ENCODE data around the gene OR51G1. TPM values are rescaled to one million over a fixed set of nuclear protein-coding genes. Genes with fewer than 3 reads are reported as not detected.

Gene OR51G1
- total RNA-seq, 1 experiment from 2014 or later: not detected

DNA sequence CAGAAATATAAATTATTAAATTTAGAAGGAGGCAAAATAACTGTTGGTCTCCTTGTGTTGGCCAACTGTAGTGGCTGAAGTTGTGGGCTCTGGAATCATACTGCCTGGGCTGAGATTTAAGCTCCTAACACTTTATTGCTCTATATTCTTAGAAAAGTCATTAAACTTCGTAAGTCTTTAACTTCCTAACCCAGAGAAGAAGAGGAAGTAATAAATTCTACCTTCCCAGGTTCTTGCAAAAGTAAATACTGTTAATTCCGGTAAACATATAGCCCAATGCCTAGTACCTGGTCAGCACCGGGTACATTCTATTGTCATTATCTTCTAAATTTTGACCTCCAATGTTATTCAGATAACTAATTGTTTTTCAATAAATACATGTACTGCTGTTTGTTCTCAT lies 38.0 kb downstream of the OR51G1 start:
- Mint-ChIP-seq H3K4me1 (ENCODE audit: low read depth, unreplicated experiment) (no peaks in the 10 kb centered on the region), H3K4me3 (ENCODE audit: low read depth, unreplicated experiment) (no peak overlapping the region), H3K9me3 (ENCODE audit: low read depth, unreplicated experiment) (peaks cover 7% of the 10 kb centered on the region), H3K27me3 (ENCODE audit: unreplicated experiment) (no peaks in the 10 kb centered on the region), H3K27ac (ENCODE audit: unreplicated experiment) (no peak overlapping the region), H3K36me3 (ENCODE audit: insufficient read depth, unreplicated experiment) (no peaks in the 10 kb centered on the region)
- DNase-seq: no peak
- CTCF ChIA-PET: no interaction called here
- TF ChIP-seq, protein P1, sequence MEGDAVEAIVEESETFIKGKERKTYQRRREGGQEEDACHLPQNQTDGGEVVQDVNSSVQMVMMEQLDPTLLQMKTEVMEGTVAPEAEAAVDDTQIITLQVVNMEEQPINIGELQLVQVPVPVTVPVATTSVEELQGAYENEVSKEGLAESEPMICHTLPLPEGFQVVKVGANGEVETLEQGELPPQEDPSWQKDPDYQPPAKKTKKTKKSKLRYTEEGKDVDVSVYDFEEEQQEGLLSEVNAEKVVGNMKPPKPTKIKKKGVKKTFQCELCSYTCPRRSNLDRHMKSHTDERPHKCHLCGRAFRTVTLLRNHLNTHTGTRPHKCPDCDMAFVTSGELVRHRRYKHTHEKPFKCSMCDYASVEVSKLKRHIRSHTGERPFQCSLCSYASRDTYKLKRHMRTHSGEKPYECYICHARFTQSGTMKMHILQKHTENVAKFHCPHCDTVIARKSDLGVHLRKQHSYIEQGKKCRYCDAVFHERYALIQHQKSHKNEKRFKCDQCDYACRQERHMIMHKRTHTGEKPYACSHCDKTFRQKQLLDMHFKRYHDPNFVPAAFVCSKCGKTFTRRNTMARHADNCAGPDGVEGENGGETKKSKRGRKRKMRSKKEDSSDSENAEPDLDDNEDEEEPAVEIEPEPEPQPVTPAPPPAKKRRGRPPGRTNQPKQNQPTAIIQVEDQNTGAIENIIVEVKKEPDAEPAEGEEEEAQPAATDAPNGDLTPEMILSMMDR (IDR thresholded peaks at IDR 0.05; ENCODE audit: unreplicated experiment): no peak
- intact Hi-C loops (cut with micrococcal nuclease; ENCODE audit: unreplicated experiment): no loop called here
- no TSS peak for BruUV-seq (replicated peaks)

DNA sequence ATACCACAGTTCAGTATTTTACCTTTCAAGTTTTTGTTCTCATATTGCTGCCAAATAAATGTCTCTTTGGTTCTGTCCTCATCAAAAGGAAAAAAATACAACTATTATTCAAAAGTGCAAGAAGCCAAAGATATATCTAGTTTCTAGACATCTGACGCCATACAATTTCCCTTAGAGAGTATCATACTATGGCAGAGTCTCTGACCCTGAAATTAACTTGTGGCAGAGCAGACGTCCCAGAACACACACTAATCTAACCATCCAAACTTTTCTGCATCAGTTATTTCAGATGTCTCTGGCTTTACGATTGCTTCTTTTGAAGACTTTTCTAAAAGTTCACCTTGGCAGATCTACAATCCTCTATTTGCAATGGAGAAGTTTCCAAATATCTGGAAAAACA lies 39.8 kb downstream of the OR51G1 start:
- no peak for DNase-seq
- CTCF ChIA-PET: no interaction called here
- TF ChIP-seq, protein P1 (IDR thresholded peaks at IDR 0.05; ENCODE audit: unreplicated experiment): no peak
- no TSS peak for BruUV-seq (replicated peaks)
- intact Hi-C loops (cut with micrococcal nuclease; ENCODE audit: unreplicated experiment): no loop called here
- Mint-ChIP-seq H3K4me1 (ENCODE audit: low read depth, unreplicated experiment) (no peaks in the 10 kb centered on the region), H3K27ac (ENCODE audit: unreplicated experiment) (no peak overlapping the region), H3K27me3 (ENCODE audit: unreplicated experiment) (no peaks in the 10 kb centered on the region), H3K9me3 (ENCODE audit: low read depth, unreplicated experiment) (no peaks in the 10 kb centered on the region), H3K36me3 (ENCODE audit: insufficient read depth, unreplicated experiment) (no peaks in the 10 kb centered on the region), H3K4me3 (ENCODE audit: low read depth, unreplicated experiment) (no peak overlapping the region)

DNA sequence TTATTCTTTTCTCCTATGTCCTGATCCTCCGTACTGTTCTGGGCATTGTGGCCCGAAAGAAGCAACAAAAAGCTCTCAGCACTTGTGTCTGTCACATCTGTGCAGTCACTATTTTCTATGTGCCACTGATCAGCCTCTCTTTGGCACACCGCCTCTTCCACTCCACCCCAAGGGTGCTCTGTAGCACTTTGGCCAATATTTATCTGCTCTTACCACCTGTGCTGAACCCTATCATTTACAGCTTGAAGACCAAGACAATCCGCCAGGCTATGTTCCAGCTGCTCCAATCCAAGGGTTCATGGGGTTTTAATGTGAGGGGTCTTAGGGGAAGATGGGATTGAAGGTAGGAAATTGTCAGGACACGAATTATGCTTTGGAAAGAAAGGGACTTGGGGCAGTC lies 41.6 kb downstream of the OR51G1 start:
- H3K36me3 Mint-ChIP-seq (ENCODE audit: insufficient read depth, unreplicated experiment): no peaks in the 10 kb centered on the region
- H3K4me1 Mint-ChIP-seq (ENCODE audit: low read depth, unreplicated experiment): no peaks in the 10 kb centered on the region
- no peaks in the 10 kb centered on the region for H3K9me3 Mint-ChIP-seq (ENCODE audit: low read depth, unreplicated experiment)
- CTCF ChIA-PET: no interaction called here
- TF ChIP-seq, protein P1 (IDR thresholded peaks at IDR 0.05; ENCODE audit: unreplicated experiment): no peak
- H3K27ac Mint-ChIP-seq (ENCODE audit: unreplicated experiment): no peak overlapping the region
- H3K27me3 Mint-ChIP-seq (ENCODE audit: unreplicated experiment): no peaks in the 10 kb centered on the region
- BruUV-seq (replicated peaks): no TSS peak
- no peak overlapping the region for H3K4me3 Mint-ChIP-seq (ENCODE audit: low read depth, unreplicated experiment)
- intact Hi-C loops (cut with micrococcal nuclease; ENCODE audit: unreplicated experiment): no loop called here
- DNase-seq: no peak

DNA sequence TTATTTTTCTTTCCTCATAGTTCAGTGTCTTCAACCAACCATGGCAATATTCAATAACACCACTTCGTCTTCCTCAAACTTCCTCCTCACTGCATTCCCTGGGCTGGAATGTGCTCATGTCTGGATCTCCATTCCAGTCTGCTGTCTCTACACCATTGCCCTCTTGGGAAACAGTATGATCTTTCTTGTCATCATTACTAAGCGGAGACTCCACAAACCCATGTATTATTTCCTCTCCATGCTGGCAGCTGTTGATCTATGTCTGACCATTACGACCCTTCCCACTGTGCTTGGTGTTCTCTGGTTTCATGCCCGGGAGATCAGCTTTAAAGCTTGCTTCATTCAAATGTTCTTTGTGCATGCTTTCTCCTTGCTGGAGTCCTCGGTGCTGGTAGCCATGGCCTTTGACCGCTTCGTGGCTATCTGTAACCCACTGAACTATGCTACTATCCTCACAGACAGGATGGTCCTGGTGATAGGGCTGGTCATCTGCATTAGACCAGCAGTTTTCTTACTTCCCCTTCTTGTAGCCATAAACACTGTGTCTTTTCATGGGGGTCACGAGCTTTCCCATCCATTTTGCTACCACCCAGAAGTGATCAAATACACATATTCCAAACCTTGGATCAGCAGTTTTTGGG lies 42.2 kb downstream of the OR51G1 start, which contains the start of gene OR51T1:
OR51T1 (plus strand) TSS at position 41 of the 641 bp plus-strand sequence; CDS start at position 41, 0 bp downstream.
- CTCF ChIA-PET: no interaction called here
- no peaks in the 10 kb centered on the region for H3K36me3 Mint-ChIP-seq (ENCODE audit: insufficient read depth, unreplicated experiment)

More for the DNA sequence above, 42.2 kb downstream of the OR51G1 start, which contains the start of gene OR51T1:
- no peaks in the 10 kb centered on the region for H3K9me3 Mint-ChIP-seq (ENCODE audit: low read depth, unreplicated experiment)
- TF ChIP-seq, protein P1 (IDR thresholded peaks at IDR 0.05; ENCODE audit: unreplicated experiment): no peak
- no peaks in the 10 kb centered on the region for H3K27me3 Mint-ChIP-seq (ENCODE audit: unreplicated experiment)
- DNase-seq: no peak
- no peak within 1 kb of the TSS for H3K27ac Mint-ChIP-seq (ENCODE audit: unreplicated experiment)
- H3K4me3 Mint-ChIP-seq (ENCODE audit: low read depth, unreplicated experiment): no peak within 1 kb of the TSS
- BruUV-seq (replicated peaks): no TSS peak
- intact Hi-C loops (cut with micrococcal nuclease; ENCODE audit: unreplicated experiment): no loop called here
- no peaks in the 10 kb centered on the region for H3K4me1 Mint-ChIP-seq (ENCODE audit: low read depth, unreplicated experiment)

Measured in Calu3 (cell line).